ENCODE measurements around the gene CEP126.
"Not testable (repeated sequence)": the region's sequence is repeated elsewhere in the genome, so short reads cannot be mapped to it uniquely, and the experiment has no call there.

The CEP126 gene

DNA sequence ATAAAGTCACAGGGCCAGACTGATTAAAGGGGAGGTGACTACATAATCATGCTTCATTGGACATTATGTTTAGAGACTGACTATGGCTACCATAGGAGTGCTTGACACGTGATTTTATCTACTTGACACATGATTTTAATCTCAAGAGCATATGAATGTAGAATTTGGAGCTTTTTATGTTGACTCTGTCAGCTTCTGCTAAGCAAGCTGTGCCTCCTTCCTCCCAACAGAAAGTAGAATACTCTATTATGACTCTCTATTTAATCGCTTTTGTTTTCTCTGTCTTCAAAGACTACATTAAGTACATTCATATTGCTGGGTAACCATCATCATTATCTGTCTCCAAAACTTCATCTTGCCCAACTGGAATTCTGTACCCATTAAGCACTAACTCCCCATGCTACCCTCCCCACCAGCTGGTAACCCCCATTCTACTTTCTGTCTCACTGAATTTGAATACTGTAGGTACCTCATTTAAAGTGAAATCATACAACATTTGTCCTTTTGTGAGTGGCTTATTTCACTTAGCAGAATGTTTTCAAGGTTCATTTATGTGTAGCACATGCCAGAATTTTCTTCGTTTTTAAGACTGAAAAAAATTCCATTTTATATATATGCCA is 26.2 kb downstream of the CEP126 start:
- DNase-seq: no peak

DNA sequence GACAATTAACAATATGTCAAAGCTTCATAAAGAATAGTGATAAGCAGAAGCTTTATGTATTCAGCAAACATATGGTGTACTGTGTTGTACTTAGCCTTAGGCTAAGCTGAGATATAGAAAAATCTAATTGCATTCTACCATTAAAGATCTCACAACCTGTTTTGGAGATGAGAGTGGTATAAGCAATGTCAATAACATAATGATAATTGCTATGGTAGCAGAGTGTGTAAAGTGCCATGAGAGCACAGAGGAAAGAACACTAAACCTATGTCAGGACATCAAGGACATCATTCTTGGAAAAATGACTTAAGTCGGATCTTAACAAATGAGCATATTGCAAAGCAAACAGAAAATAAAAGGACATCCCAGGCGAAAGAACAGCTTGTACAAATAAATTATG is 30.1 kb downstream of the CEP126 start:
- no peak for DNase-seq

DNA sequence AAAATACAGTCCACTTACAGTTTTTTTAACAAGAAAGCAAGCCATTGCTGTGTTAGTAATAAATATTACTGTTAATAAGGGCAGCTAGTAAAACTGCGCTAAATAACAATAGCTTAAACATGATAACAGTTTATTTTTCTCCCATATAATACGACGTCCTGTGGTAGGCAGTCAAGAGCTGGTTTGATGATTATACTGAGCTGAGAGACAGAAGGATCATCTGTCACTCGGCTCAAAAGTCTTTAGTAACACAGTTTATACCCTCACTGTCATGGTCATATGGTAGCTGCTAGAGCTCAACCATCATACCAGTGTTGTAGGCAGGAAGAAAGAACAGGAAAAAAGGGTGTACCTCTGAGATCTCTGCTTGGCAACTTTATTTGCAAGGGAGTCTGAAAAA is 30.6 kb downstream of the CEP126 start:
- no peak for DNase-seq

DNA sequence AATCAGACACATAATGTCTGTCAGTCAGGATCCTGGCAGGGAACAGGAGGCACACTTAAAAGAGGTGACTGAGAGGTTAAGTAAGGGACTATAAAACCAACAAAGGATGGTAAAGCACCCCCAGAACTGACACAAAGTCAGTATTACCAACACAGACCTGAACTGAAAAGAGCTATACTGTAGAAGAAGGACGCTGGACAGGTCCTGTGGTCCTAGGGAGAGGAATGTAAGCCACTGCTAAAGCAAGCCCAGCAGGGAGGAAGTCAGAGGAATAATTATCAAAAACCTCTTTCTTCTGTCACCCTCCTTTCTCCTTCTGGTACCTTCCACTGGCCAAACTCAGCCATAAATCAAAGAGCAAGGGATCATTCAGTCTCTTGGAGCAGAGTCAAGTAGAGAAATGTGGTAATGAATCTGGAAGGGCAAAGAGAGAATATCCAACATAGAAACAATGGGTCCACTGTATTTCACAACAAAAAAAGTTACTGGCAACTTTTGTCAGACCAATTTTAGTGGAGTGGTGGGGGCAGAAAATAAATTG is 34.9 kb downstream of the CEP126 start:
- DNase-seq: no peak

DNA sequence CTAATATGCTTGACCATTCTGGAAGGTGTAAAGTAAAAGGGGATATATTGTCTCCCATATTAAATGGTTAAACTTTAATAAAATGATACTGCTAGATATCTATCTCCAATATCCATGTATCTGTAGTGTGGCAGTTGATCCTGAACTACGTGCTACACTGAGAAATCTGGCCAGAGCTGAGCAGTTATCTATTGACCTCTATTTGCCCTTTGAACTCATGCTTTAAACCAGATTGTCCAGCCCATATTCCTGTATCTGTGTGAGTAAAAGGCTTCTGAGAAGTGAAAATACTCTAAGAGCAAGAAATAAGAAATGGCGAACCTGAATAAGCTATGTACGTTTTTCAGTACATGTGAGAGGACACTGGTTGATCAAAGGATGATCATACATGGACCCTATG is 40.5 kb downstream of the CEP126 start:
- no peak for DNase-seq

DNA sequence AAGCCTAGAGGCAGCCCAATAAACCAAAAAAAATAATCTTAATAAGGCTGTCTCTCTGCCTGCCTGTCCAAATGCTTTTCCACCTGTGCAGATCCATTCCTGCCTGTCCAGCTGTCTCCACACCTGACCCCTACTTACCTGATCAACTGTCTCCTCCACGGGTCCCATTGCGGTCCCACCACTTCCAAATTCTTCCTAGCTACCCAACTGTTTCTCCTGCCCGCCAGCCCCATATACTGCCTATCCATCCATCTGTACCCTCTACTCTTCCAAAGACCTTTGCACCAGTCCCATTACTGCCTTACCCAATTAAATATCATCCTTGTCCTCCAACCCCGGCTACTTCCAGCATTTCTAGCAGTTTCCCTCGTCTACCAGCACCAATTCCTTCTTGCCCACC is 40.9 kb downstream of the CEP126 start:
- no peak for DNase-seq

DNA sequence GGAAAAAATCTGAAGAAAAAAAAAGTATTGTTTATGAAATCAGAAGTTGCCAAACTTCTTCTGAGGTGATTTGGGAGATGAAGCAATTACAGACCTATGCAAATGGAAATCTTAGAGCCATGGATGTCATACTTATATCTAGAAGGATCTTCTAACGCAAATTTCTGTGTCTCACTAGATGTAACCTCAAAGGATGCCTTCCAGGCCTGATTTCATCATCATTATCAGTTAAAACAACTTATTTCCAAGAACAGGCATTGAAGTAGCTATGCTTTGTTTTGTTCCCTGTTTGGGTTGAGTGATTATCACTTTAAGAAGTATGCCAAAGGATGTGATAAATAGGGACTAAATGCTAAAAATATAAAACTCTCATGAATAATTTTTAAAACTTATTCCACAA is 45.4 kb downstream of the CEP126 start:
- DNase-seq: no peak

DNA sequence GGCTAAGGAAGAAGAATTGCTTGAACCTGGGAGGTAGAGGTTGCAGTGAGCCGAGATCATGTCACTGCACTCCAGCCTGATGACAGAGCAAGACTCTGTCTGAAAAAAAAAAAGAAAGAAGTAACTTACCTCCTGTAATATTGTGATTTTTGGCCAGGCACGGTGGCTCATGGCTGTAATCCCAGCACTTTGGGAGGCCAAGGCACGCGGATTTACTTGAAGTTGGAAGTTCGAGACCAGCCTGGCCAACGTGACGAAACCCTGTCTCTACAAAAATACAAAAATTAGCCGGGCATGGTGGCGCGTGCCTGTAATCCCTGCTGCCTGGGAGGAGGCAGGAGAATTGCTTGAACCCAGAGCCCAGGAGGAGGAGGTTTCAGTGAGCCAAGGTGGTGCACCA is 49.4 kb downstream of the CEP126 start:
- DNase-seq: not testable (repeated sequence)

DNA sequence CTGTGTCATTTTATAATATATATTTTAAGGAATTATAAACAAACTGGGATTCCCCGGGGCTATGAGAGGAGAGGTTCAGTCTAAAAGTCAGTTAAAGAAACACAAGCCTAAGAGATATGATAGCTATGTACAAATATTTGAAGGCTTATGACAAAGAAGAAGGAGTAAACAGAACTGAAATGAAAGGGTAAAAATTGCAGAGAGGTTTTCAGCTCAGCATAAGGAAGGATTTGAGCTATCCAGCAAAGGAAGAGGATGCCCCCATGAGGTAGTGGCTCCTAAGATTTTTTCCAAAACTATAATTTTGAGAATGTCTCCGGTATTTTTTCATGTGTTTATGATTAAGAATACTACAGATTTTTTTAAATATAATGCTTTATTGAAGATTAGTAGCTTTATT is 59.4 kb downstream of the CEP126 start:
- no peak for DNase-seq

DNA sequence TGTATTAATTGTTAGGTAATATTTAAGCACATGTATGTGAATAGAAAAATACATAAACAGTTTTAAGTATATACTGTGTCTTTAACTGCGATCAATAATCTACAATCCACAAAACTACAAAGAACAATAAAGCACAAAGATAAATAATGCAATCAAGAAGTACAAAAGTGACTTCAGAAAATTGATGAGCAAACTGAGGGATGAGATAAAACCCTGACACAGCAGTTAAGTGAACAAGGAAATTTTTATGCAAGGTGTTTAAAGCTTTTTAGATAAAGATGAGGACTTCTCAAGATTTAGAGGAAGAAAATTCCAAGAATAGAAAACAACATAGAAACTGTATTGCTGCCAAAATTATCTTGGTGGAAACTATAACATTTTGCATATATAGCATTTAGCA is 60.0 kb downstream of the CEP126 start:
- DNase-seq: no peak

DNA sequence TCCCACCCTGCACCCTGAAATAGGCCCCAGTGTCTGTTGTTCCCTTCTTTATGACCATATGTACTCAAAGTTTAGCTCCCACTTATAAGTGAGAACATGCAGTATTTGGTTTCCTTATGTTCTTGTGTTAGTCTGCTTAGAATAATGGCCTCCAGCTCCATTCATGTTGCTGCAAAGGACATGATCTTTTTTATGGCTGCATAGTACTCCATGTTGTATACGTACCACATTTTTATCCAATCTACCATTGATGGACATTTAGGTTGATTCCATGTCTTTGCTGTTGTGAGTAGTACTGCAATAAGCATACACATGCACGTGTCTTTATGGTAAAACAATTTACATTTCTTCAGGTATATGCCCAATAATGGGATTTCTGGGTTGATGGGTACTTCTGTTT is 60.9 kb downstream of the CEP126 start:
- DNase-seq: no peak

DNA sequence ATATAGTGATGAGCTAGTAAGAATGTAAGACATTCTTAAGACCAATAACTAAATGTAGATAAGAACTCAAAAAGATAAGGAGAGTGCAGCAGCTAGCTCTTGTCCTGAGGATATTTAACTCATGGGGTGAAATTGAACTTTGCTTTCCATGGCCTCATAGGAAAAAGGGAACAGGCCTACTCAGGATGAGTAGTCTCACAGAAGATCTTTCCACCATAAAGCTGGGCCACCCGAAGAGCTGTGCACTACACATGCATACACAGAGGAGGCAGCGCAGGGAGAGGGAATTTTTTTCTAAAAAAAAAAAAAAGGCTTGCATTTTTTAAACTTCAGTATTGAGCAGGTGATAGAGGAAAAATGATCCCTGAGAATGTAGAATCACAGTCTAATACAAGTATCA is 72.6 kb downstream of the CEP126 start:
- no peak for DNase-seq

DNA sequence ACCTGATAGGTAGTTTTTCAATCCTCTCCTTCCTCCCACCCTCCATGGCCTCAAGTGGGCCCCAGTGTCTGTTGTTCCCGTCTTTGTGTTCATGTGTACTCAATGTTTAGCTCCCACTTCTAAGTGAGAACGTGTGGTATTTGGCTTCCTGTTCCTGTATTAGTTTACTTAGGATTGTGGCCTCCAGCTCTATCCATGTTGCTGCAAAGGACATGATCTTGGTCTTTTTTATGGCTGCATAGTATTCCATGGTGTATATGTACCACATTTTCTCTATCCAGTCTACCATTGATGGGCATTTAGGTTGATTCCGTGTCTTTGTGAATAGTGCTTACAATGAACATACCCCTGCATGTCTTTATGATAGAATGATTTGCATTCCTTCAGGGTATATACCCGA is 78.4 kb downstream of the CEP126 start:
- no peak for DNase-seq

DNA sequence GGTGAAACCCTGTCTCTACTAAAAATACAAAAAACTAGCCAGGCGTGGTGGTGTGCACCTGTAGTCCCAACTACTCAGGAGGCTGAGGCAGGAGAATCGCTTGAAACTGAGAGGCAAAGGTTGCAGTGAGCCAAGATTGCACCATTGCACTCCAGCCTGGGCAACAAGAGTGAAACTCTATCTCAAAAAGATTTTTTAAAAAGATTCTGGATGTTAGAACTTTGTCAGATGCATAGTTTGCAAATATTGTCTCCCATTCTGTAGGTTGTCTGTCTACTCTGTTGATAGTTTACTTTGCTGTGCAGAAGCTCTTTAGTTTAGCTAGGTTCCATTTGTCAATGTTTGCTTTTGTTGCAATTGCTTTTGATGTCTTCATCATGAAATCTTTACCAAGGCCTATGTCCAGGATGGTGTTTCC is 79.3 kb downstream of the CEP126 start:
- not testable (repeated sequence) for DNase-seq

DNA sequence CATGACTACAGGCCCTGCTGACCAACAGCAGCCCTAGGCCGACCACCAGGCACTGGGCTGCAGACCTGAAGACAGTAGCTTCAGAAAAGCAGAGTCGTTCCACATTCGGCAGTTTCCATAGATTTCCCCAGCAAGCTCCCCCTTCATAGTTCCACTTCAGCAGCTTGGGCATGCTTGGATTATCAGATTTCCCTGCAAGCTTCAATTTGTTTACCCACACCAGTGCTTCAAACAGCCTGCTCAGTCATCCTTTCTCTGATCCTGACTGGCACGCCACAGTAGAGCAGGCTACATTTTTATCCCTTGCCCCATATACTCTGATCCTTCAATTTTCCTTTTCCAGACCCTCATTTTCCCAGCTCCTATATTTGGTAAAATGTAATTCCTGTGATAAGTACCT is 81.3 kb downstream of the CEP126 start:
- no peak for DNase-seq

DNA sequence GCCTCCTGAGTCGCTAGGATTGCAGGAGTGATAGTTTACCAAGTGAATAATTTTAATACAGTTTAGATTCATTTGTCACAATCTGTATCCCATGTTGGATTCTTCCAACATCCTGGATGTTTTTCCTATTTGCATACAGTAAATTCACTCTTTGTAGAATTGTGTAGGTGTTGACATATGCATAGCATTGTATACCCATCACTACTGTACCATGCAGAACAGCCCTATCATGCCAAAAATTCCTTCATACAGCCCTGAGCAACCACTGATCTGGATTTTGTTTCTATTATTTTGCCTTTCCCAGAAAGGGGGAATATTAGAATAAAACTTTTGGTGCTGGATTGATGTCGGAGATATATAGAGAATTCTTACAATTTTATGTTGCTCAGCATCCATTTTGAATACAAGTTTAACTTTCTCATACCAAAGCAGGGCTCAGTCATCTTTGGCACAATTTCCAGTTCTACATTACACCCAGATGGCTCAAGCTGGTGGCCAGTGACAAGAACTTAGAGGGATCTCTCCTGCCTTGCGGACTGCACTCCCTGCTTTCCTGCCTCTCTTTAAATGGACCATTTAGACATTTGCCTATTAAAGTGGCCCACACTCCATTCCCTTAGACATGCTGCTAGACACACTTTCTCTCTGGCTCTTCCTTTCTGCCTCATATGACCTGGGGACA is 87.0 kb downstream of the CEP126 start:
- no peak for DNase-seq

DNA sequence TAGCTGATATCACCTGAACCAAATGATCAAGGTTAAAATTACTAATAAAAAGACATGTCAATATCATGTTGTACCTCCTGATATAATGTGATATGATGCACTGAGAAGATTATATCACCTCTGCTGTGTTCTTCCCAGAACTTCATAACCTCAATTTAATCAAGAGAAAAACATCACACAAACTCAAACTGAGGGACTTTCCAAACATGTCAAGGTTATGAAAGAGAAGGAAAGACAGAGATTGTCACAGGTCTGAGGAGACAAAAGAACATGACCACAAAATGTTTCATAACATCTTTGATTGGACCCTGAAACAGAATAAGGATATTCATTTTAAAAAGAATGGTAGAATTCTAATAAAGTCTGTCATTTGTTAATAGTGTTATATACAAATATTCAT is 89.4 kb downstream of the CEP126 start:
- no peak for DNase-seq

DNA sequence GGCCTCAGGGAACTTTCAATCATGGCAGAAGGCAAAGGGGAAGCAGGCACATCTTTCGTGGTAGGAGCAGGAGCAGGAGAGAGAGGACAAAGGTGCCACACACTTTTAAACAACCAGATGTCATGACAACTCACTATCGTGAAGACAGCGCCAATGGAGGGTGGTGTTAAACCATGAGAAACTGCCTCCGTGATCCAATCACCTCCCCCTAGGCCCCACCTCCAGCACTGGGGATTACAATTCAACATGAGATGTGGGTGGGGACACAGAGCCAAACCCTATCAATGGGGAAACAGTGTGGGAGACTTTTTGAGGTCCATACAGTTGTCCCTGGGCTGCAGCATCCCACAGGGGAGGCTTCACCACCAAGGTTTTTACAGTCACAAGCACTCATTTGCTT is 90.5 kb downstream of the CEP126 start:
- no peak for DNase-seq

DNA sequence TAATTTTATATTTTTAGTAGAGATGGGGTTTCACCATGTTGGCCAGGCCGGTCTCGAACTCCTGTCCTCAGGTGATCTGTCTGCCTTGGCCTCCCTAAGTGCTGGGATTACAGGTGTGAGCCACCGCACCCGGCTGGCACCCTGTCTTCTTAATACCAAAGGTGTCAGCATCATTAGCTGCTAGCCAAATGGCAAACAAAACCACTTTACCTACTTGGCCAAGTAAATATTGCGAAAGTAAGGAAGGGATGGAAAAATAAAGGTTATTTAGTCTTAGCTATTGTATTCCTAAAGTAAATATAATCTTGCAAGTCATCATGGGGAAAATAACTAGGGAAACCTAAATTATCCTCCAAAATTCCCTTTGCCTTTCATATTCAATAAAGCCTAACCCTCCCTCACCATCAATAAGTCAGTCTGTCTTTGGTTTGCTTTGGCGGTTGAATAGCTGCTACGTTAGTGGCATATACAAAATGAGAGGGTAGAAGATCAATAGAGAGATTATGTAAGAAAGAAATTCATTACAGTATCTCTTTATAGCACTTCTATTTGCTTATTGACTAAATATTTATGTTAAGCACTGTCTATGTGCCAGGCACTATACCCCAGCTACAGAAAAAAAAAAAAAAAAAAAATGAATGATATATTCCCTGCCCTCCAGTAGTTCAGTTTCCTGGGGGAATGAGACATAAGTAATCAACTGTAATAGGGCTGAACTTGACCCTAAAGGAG is 92.2 kb downstream of the CEP126 start:
- no peak for DNase-seq

DNA sequence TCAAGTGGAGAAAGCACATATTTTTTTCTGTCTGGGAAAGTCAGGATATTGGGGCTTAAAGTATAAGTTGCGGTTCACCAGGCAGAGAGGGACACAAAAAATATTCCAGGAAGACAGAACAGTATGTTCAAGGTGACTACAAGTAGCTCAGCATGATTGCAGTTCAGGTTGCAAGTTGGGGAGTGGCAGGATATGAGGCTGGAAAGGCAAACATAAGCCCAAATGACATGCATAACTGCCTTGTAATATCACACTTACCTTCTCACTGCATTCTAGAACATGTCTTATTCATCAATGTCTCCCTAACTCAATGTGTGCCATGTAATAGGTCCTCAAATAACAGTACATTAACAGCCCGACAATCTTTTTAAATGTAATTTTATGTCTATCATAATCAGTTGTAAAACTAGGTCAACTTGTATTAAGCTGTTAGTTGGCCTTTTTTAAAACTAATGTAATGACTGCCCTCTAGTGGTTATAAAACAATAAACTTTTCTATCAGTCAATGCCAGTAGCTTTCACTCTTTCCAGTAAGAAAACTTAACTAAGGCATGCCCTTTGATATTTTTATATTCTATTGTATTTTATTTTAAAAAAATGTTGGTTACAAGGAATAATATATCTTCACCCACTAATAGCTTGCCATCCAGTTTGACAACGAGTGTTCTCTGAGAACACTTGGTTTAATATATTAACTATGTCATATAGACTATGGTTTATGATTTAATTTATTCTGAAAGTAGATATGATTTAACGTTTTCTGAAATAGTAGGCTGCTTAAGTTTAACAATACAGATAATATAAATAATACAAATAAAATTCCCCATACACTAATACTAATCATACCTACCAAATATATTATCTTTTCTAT is 93.0 kb downstream of the CEP126 start:
- DNase-seq: no peak

DNA sequence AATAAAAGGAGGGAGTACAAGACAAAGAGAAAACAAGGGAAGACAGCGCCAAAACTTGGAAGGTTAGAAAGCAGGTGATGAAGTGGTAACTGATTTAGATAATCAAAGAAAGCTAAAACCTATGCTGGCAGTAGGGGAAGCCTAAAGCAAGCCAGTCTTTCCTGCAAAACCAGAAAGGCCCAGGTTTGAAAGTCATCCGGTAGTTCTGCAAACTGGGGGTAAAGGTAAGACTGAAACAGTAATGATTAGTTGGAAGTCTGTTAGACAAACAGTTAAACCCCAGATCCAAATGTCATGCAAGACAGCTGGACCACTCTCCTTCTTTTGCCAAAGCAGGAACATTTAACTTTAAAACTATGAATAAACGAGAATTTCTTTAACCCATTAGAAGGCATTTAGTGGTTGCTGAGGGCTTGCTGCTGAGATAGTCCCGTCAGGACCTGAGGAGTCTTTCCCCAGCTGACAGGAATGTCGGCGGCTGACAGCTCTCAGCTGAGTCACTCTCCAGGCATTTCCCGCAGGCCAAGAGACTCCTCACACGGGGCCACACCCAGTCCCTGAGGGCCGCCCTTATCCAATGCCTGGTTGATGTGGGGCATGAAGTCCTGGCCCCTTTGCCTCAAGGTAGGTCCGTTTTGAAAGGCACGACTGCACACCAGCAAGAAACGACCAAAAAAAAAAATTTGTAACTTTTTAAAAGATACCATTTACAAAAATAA is 96.1 kb downstream of the CEP126 start:
- DNase-seq: peak; percentile 64

DNA sequence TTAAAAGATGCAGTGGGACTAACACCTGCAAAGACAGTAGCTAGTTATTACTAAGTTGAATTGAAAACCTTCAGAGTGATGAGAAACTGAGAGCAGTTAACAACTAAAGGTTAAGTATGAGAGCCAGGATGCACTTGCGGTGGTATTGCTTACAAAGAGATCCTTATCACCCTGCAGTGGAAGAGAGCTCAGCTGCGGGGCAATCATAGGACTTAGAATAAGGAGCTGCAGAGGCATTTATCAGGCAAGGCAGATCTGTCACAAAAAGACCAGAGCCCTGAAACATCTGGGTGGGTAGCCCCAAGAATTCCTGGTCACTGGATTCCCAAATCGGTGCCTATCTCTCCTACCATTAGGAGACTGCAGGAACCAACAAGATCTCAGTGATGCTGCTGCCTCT is 98.1 kb downstream of the CEP126 start:
- DNase-seq: no peak
